GM12865 (cell line): ENCODE results near the gene RPL13A.
A peak's percentile ranks its signal among the peaks of the same experiment; 100 is the strongest.

Source experiments
- DNase-seq: peaks from one replicate; pipeline ENCODE4 v3.0.0; 2010; ENCODE audit warnings: low read depth
- H3K4me3 ChIP-seq: 2 replicates; pipeline ENCODE4 v1.5.1; 2011; ENCODE audit warnings: mild to moderate bottlenecking, low read depth, low read length, control low read depth
- CTCF ChIP-seq: IDR thresholded peaks from 2 replicates; pipeline ENCODE4 v1.5.1; 2011; ENCODE audit warnings: low read length, control low read depth, low read depth, inconsistent platforms; ENCODE audit not compliant: insufficient read depth; ENCODE audit errors: missing control alignments

Gene RPL13A

GRCh38 chr19:49491804-49492572 is 4.6 kb downstream of the RPL13A start:
- H3K4me3 ChIP-seq, result no peak overlapping the region
- no peak for TF ChIP-seq CTCF
- DNase-seq, result no peak

GRCh38 chr19:49492573-49493405 is 5.4 kb downstream of the RPL13A start:
- TF ChIP-seq CTCF, result no peak
- peak; percentile 76 for DNase-seq
- H3K4me3 ChIP-seq, result no peak overlapping the region

- H3K4me3 ChIP-seq, result peak overlapping the region; percentile 92
- DNase-seq, result no peak
- TF ChIP-seq CTCF, result no peak
Measured at GRCh38 chr19:49496574-49497008, 9.2 kb downstream of the RPL13A start.

- H3K4me3 ChIP-seq, result peak overlapping the region; percentile 92
- DNase-seq, result peak; percentile 87
- no peak for TF ChIP-seq CTCF
Measured at GRCh38 chr19:49497047-49497788, 9.8 kb downstream of the RPL13A start.

GRCh38 chr19:49497789-49498103 is 10.3 kb downstream of the RPL13A start:
- H3K4me3 ChIP-seq, result peak overlapping the region; percentile 92
- no peak for TF ChIP-seq CTCF
- DNase-seq, result peak; percentile 46

- DNase-seq, result no peak
- H3K4me3 ChIP-seq, result peak overlapping the region; percentile 92
- TF ChIP-seq CTCF, result no peak
Measured at GRCh38 chr19:49498475-49498874, 11.1 kb downstream of the RPL13A start.
